Lower lobe of right lung (tissue), 2 donors: ENCODE results near the gene ABI3. TPM values are rescaled to one million over a fixed set of nuclear protein-coding genes. Genes with fewer than 3 reads are reported as not detected.
A peak's percentile ranks its signal among the peaks of the same experiment; 100 is the strongest.
"Not testable (repeated sequence)": the region's sequence is repeated elsewhere in the genome, so short reads cannot be mapped to it uniquely, and the experiment has no call there.

Experiments used
- ATAC-seq, 2 donors: fragments of 200-7000 bp; cut with Tn5 transposase; one replicate each; pipeline ENCODE4 v1.9.1; 2020 to 2022; ENCODE audit warnings: mild to moderate bottlenecking in 2 of 2, moderate library complexity in 2 of 2
- DNase-seq: peaks from one replicate; pipeline ENCODE4 v3.0.0-alpha.2; 2020
- H3K27ac ChIP-seq: fragments of 200-600 bp; one replicate; pipeline ENCODE4 v1.8.0; 2022
- H3K27me3 ChIP-seq: fragments of 200-600 bp; one replicate; pipeline ENCODE4 v1.8.0; 2022; ENCODE audit warnings: low read depth
- H3K36me3 ChIP-seq: fragments of 200-600 bp; one replicate; pipeline ENCODE4 v1.8.0; 2022; ENCODE audit warnings: mild to moderate bottlenecking
- H3K4me1 ChIP-seq: fragments of 200-600 bp; one replicate; pipeline ENCODE4 v1.8.0; 2022
- H3K4me3 ChIP-seq: fragments of 200-600 bp; one replicate; pipeline ENCODE4 v1.8.0; 2022; ENCODE audit warnings: mild to moderate bottlenecking
- H3K9me3 ChIP-seq: fragments of 200-600 bp; one replicate; pipeline ENCODE4 v1.8.0; 2022
- intact Hi-C: fragments of 100-400 bp; cut with DNase I; formaldehyde crosslinking; loops from one replicate; pipeline ENCODE4 v1.11.0; 2022
- total RNA-seq: library from RNA; stranded (reverse); fragmentation: NEBNext Ultra II Directional; extraction: Animal tissue kit (Norgen Biotek cat#: 25700); gene quantifications from one replicate; pipeline ENCODE4 v1.2.1, GENCODE V29; 2021
- TF ChIP-seq, protein P1 (sequence below): fragments of 200-600 bp; IDR thresholded peaks from one replicate; pipeline ENCODE4 v1.8.0; 2022; ENCODE audit warnings: antibody characterized with exemption, mild to moderate bottlenecking
- donor health status: DM: no; HTN: yes; CAD: no; lungs with severe emphysema.

Gene ABI3
- total RNA-seq, 1 donor from 2014 or later = 46.8 TPM

GRCh38 chr17:49180303-49180702 is 30.2 kb upstream of the ABI3 start:
- Histone ChIP-seq H3K9me3 (peaks cover 21% of the 10 kb centered on the region), H3K27ac (no peak overlapping the region), H3K27me3 (no peaks in the 10 kb centered on the region), H3K4me1 (no peaks in the 10 kb centered on the region), H3K4me3 (no peak overlapping the region), H3K36me3 (no peaks in the 10 kb centered on the region)
- ATAC-seq (peak; percentile 83 to 86), DNase-seq (peak; percentile 77)
- TF ChIP-seq, protein P1, sequence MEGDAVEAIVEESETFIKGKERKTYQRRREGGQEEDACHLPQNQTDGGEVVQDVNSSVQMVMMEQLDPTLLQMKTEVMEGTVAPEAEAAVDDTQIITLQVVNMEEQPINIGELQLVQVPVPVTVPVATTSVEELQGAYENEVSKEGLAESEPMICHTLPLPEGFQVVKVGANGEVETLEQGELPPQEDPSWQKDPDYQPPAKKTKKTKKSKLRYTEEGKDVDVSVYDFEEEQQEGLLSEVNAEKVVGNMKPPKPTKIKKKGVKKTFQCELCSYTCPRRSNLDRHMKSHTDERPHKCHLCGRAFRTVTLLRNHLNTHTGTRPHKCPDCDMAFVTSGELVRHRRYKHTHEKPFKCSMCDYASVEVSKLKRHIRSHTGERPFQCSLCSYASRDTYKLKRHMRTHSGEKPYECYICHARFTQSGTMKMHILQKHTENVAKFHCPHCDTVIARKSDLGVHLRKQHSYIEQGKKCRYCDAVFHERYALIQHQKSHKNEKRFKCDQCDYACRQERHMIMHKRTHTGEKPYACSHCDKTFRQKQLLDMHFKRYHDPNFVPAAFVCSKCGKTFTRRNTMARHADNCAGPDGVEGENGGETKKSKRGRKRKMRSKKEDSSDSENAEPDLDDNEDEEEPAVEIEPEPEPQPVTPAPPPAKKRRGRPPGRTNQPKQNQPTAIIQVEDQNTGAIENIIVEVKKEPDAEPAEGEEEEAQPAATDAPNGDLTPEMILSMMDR = peak; percentile 87
- intact Hi-C loops = no loop called here

DNA sequence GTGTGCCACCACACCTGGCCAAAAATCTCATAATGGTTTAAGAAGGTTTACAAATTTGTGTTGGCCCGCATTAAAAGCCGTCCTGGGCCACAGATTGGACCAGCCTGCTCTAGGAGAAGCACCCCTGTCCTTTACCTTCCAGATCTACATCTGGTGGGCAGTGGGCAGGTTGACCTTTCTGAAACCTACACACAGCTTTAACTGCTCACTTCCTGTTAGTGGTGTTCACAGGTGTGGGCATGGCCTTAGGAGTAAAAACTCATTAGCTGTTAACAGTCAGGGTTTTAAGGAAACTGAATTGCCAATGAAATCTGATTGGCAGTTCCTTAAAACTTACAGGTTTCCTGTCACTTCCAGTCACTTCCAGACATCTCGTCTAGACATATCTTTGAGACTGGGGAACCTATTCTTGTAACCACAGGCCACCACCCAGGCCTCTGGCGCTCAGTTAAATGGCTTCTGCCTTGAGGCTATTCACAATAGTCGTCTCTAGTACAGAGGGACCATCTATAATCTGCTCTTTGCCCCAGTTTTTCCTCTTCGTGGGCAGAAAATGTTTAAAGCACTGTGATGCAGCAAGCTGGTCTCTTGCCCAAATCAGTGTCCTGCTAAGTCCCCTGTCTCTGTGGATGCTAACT is 29.4 kb upstream of the ABI3 start:
- intact Hi-C loops = no loop called here
- TF ChIP-seq, protein P1 = no peak
- DNase-seq = no peak
- no peaks in the 10 kb centered on the region for H3K27me3 ChIP-seq
- peak in 1 of 2 donors; percentile 23 for ATAC-seq
- no peak overlapping the region for H3K27ac ChIP-seq
- H3K9me3 ChIP-seq = peaks cover 13% of the 10 kb centered on the region
- H3K4me1 ChIP-seq = no peaks in the 10 kb centered on the region
- no peaks in the 10 kb centered on the region for H3K36me3 ChIP-seq
- no peak overlapping the region for H3K4me3 ChIP-seq

GRCh38 chr17:49183341-49183740 is 27.2 kb upstream of the ABI3 start:
- Histone ChIP-seq H3K27me3 (no peaks in the 10 kb centered on the region), H3K4me3 (no peak overlapping the region)
- intact Hi-C loops = no loop called here

DNA sequence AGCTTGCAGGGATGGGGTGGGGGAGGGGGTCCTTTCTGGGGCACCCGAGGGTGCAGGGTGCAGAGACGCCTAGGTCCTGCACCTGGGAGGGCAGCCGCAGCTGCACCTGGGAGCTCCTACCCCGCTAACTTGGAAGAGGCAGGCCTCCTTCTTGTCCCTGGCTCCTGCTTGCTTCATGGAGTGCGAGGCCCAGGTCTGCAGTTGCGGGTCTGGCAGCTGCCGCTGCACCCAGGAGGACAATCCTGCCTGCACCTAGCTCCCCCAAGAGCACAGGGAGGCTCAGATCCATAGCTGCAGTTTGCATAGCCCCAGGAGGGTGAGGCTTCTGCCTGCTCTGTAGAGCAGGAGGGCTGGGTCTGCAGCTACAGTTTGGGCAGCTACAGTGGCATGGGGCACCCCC is 26.7 kb upstream of the ABI3 start:
- TF ChIP-seq, protein P1 = no peak
- no peak for DNase-seq
- Histone ChIP-seq H3K27ac (no peak overlapping the region), H3K4me1 (no peaks in the 10 kb centered on the region), H3K4me3 (no peak overlapping the region), H3K27me3 (no peaks in the 10 kb centered on the region), H3K9me3 (no peaks in the 10 kb centered on the region), H3K36me3 (no peaks in the 10 kb centered on the region)
- no peak for ATAC-seq
- intact Hi-C loops = no loop called here

More at GRCh38 chr17:49183341-49183740, 27.2 kb upstream of the ABI3 start:
- ATAC-seq (no peak), DNase-seq (no peak)
- TF ChIP-seq, protein P1 = no peak
- Histone ChIP-seq H3K9me3 (no peaks in the 10 kb centered on the region), H3K4me1 (no peaks in the 10 kb centered on the region), H3K27ac (no peak overlapping the region), H3K36me3 (no peaks in the 10 kb centered on the region)

- H3K27me3 ChIP-seq, H3K9me3 ChIP-seq, H3K36me3 ChIP-seq, DNase-seq, H3K27ac ChIP-seq, ATAC-seq, intact Hi-C loops, H3K4me1 ChIP-seq, H3K4me3 ChIP-seq: not testable (repeated sequence)
Observed at GRCh38 chr17:49184522-49184921, 26.0 kb upstream of the ABI3 start.

DNA sequence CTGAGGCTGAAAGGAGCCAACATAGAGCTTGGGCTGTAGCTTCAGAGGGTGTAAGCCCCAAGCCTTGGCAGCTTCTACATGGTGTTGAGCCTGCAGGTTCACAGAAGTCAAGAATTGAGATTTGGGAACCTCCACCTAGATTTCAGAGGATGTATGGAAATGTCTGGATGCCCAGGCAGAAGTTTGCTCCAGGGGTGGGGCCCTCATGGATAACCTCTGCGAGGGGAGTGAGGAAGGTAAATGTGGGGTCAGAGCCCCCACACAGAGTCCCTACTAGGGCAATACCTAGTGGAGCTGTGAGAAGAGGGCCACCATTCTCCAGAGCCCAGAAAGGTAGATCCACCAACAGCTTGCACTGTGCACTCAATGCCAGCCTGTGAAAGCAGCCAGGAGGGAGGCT is 25.1 kb upstream of the ABI3 start:
- H3K4me1 ChIP-seq, DNase-seq, H3K36me3 ChIP-seq, H3K27ac ChIP-seq, H3K4me3 ChIP-seq, H3K27me3 ChIP-seq, intact Hi-C loops, ATAC-seq, H3K9me3 ChIP-seq: not testable (repeated sequence)
